Fibroblast of lung (primary cell): ENCODE data around the gene GPR55. TPM values are rescaled to one million over a fixed set of nuclear protein-coding genes. Genes with fewer than 3 reads are reported as not detected.

Experiments
- DNase-seq, 2 donors: peaks; one replicate each; pipeline versions ENCODE4 v3.0.0 to v3.0.0-alpha.2; 2010; ENCODE audit warnings: low read depth in 2 of 2
- H2AFZ ChIP-seq: 2 replicates; pipeline ENCODE4 v1.5.1; 2012; ENCODE audit warnings: low read length, control low read depth, inconsistent platforms
- H3K27ac ChIP-seq: 2 replicates; pipeline ENCODE4 v1.5.1; 2011; ENCODE audit warnings: low read length, control low read depth; ENCODE audit not compliant: insufficient read depth
- H3K27me3 ChIP-seq: 2 replicates; pipeline ENCODE4 v1.5.1; 2011; ENCODE audit warnings: mild to moderate bottlenecking, low read length; ENCODE audit not compliant: control insufficient read depth, insufficient read depth
- H3K36me3 ChIP-seq: 2 replicates; pipeline ENCODE4 v1.5.1; 2011; ENCODE audit warnings: low read length; ENCODE audit not compliant: control insufficient read depth, insufficient read depth
- H3K4me1 ChIP-seq: 2 replicates; pipeline ENCODE4 v1.5.1; 2011; ENCODE audit warnings: low read length; ENCODE audit not compliant: control insufficient read depth, insufficient read depth; ENCODE audit errors: extremely low read depth
- H3K4me2 ChIP-seq: 2 replicates; pipeline ENCODE4 v1.5.1; 2011; ENCODE audit warnings: low read length, control low read depth; ENCODE audit not compliant: insufficient read depth; ENCODE audit errors: extremely low read depth
- H3K4me3 ChIP-seq, 4 experiments: fragments of 200-600 bp in 1 of 4; sonication (generic) in 1 of 4; replicated peaks in 1 of 4; 2 replicates each; pipeline ENCODE4 v1.5.1; 2011 to 2016; ENCODE audit warnings: low read length in 4 of 4, low read depth in 3 of 4, mild to moderate bottlenecking in 3 of 4, control low read depth in 2 of 4, inconsistent platforms in 1 of 4, mixed read lengths in 1 of 4; ENCODE audit not compliant: insufficient read depth in 1 of 4; ENCODE audit errors: control extremely low read depth in 1 of 4
- H3K79me2 ChIP-seq: 2 replicates; pipeline ENCODE4 v1.5.1; 2012; ENCODE audit warnings: mild to moderate bottlenecking, low read length, inconsistent platforms; ENCODE audit not compliant: control insufficient read depth, insufficient read depth
- H3K9ac ChIP-seq: 2 replicates; pipeline ENCODE4 v1.5.1; 2011; ENCODE audit warnings: mild to moderate bottlenecking, low read length, control low read depth; ENCODE audit not compliant: insufficient read depth
- H3K9me3 ChIP-seq: 2 replicates; pipeline ENCODE4 v1.5.1; 2012; ENCODE audit warnings: low read depth, low read length; ENCODE audit not compliant: control insufficient read depth, insufficient read depth
- H4K20me1 ChIP-seq: 2 replicates; pipeline ENCODE4 v1.5.1; 2011; ENCODE audit warnings: low read length; ENCODE audit not compliant: control insufficient read depth, insufficient read depth; ENCODE audit errors: extremely low read depth
- EZH2 ChIP-seq: IDR thresholded peaks from 2 replicates; pipeline ENCODE4 v1.5.1; 2012; ENCODE audit warnings: low read length, control low read depth, mild to moderate bottlenecking; ENCODE audit errors: missing control alignments
- polyA plus RNA-seq, 2 donors: library from polyadenylated mRNA; depleted of rRNA in 1 of 2; stranded (reverse) in 1 of 2; unstranded in 1 of 2; fragments of >200 nt; gene quantifications; 2 replicates each; pipeline ENCODE4 v1.2.1, GENCODE V29; 2011 to 2012; ENCODE audit warnings: missing spikeins in 1 of 2
- total RNA-seq: library from RNA; depleted of rRNA; stranded (reverse); fragments of >200 nt; gene quantifications from 2 replicates; pipeline ENCODE4 v1.2.1, GENCODE V29; 2014
- TF ChIP-seq, protein P1 (sequence below), 2 donors: IDR thresholded peaks in 1 of 2; conservative IDR thresholded peaks in 1 of 2; 1 replicate in 1 of 2; 2 replicates in 1 of 2; pipeline ENCODE4 v1.5.1; 2011 to 2012; ENCODE audit warnings: low read length in 2 of 2, control low read depth in 1 of 2, inconsistent platforms in 1 of 2, low read depth in 1 of 2, mild to moderate bottlenecking in 1 of 2

GPR55 gene
- total and polyA plus RNA-seq, 2 donors (not counting 1 experiment from before 2014, with no cell fraction given) = not detected

DNA sequence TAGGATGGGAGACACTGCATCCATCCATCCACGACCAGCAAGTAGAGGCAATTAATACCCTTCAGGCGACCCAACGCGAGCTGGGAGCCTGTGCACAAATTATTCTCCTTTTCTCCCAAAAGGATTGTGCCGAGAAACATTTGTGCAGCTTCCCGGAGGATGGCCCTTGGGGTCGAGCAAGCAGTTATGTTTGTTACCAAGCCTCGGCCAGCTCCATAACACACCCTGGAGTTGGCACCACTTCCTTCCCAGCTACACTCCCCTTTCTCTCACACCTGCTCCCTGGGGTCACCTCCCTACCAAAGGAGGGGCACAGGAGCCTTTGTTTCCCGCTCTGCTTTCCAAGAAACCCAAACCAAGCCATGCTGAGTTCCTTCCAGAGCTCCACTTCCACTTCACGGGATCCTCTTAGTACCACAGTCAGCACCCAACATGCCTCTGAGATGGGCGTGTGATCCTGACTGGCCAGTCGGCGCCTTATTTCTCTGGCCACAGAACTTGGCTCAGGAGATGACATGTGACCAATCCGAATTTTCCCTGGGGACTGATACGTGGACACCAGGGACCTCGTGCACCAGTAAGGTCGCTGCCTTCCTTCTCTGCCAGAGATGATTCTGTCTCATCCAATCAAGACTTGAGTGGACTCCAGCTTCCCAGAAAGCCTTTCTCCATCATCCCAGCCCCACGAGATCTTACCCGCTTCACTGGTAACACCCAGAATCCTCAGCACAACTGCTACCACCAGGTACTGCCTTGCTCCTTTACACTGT lies 28.5 kb downstream of the GPR55 start:
- peaks cover 22% of the 10 kb centered on the region for H3K27me3 ChIP-seq
- TF ChIP-seq, protein P1, sequence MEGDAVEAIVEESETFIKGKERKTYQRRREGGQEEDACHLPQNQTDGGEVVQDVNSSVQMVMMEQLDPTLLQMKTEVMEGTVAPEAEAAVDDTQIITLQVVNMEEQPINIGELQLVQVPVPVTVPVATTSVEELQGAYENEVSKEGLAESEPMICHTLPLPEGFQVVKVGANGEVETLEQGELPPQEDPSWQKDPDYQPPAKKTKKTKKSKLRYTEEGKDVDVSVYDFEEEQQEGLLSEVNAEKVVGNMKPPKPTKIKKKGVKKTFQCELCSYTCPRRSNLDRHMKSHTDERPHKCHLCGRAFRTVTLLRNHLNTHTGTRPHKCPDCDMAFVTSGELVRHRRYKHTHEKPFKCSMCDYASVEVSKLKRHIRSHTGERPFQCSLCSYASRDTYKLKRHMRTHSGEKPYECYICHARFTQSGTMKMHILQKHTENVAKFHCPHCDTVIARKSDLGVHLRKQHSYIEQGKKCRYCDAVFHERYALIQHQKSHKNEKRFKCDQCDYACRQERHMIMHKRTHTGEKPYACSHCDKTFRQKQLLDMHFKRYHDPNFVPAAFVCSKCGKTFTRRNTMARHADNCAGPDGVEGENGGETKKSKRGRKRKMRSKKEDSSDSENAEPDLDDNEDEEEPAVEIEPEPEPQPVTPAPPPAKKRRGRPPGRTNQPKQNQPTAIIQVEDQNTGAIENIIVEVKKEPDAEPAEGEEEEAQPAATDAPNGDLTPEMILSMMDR (conservative IDR thresholded peaks at IDR 0.05 in 1 of 2, IDR thresholded peaks at IDR 0.05 in 1 of 2; ENCODE audit: low read depth in 1 of 2, low read length in 2 of 2) = no peak
- no peak for TF ChIP-seq EZH2

DNA sequence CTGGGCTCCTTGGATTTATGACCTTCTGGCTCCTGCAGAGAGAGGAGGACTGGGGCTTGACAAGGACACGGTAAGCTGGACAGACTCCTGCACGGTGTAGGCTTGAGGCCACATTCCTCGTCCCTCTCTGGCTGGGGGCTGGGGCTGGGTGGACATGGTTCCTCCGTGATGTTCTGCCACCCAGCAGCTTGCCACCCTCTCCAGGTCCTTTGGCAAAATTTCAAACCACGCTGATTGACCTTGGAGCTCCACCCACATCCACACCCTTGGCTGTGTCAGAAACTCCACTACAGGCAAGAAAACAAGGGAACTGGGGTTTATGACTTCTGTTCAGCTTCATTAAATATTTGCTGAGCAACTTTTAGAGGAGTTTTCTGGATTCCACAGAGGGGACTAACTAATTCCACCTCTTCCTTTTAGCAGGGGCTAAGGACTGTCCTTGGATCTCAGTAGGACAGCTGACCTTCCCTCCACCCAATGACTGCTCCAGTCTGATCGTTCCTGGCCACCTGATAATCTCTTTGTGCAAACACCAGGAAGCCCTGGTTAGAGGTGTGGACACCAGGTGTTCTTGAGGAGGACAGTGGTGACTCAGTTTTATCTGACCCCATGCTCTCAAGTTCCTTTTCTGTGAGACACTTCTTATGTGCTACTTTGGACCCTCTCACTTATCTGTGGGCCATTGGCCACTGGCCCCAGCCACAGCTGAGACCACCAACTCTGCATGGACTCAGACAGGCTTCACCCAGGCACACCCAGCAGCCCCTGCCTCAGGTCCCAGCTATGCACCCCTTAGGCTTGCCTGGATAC lies 29.3 kb downstream of the GPR55 start:
- no peak for DNase-seq
- no peak overlapping the region for H3K9ac ChIP-seq
- no peaks in the 10 kb centered on the region for H4K20me1 ChIP-seq
- H3K4me3 ChIP-seq = no peak overlapping the region
- H3K27ac ChIP-seq = no peak overlapping the region
- peaks cover 18% of the 10 kb centered on the region for H3K27me3 ChIP-seq
- no peak overlapping the region for H2AFZ ChIP-seq
- no peak overlapping the region for H3K4me2 ChIP-seq
- H3K36me3 ChIP-seq = no peaks in the 10 kb centered on the region
- no peaks in the 10 kb centered on the region for H3K4me1 ChIP-seq
- no peaks in the 10 kb centered on the region for H3K9me3 ChIP-seq
- no peaks in the 10 kb centered on the region for H3K79me2 ChIP-seq
- no peak for TF ChIP-seq EZH2
- TF ChIP-seq, protein P1 (conservative IDR thresholded peaks at IDR 0.05 in 1 of 2, IDR thresholded peaks at IDR 0.05 in 1 of 2; ENCODE audit: low read depth in 1 of 2, low read length in 2 of 2) = no peak

More for the DNA sequence above, 28.5 kb downstream of the GPR55 start:
- H3K9ac ChIP-seq = no peak overlapping the region
- no peaks in the 10 kb centered on the region for H3K9me3 ChIP-seq
- no peak overlapping the region for H3K27ac ChIP-seq
- H3K4me2 ChIP-seq = no peak overlapping the region
- no peaks in the 10 kb centered on the region for H4K20me1 ChIP-seq
- H2AFZ ChIP-seq = no peak overlapping the region
- DNase-seq = no peak
- H3K4me3 ChIP-seq = no peak overlapping the region
- no peaks in the 10 kb centered on the region for H3K4me1 ChIP-seq
- H3K79me2 ChIP-seq = no peaks in the 10 kb centered on the region
- no peaks in the 10 kb centered on the region for H3K36me3 ChIP-seq
